Activated CD4-positive, alpha-beta memory T cell treated with anti-CD3 and anti-CD28 coated beads for 36 hours (primary cell): ENCODE results near the gene NTM. TPM values are rescaled to one million over a fixed set of nuclear protein-coding genes. Genes with fewer than 3 reads are reported as not detected.

Experiments
- CTCF ChIA-PET: fragments of 350-600 bp; sonication (Branson Sonifier 250); formaldehyde crosslinking; loops from one replicate; lab custom pipeline; 2021; ENCODE audit warnings: antibody characterized with exemption, inconsistent platforms; lab: Charles Lee
- POLR2A ChIA-PET: fragments of 350-600 bp; sonication (Branson Sonifier 250); formaldehyde crosslinking; loops from one replicate; lab custom pipeline; 2021; ENCODE audit warnings: antibody characterized with exemption; lab: Charles Lee
- DNase-seq: peaks from one replicate; pipeline ENCODE4 v3.0.0-alpha.2; 2020
- H3K27ac Mint-ChIP-seq: one replicate; pipeline ENCODE4 v1.8.0; 2021; ENCODE audit warnings: mixed read lengths
- H3K27me3 Mint-ChIP-seq: one replicate; pipeline ENCODE4 v1.8.0; 2021; ENCODE audit warnings: mixed read lengths
- H3K36me3 Mint-ChIP-seq: one replicate; pipeline ENCODE4 v1.8.0; 2021; ENCODE audit warnings: mixed read lengths
- H3K4me1 Mint-ChIP-seq: one replicate; pipeline ENCODE4 v1.8.0; 2021; ENCODE audit warnings: low read depth, mixed read lengths
- H3K4me3 Mint-ChIP-seq: one replicate; pipeline ENCODE4 v1.8.0; 2021; ENCODE audit warnings: mild to moderate bottlenecking, mixed read lengths
- H3K9me3 Mint-ChIP-seq: one replicate; pipeline ENCODE4 v1.8.0; 2021; ENCODE audit warnings: mixed read lengths
- intact Hi-C: fragments of 100-400 bp; cut with micrococcal nuclease; formaldehyde crosslinking; loops from one replicate; pipeline ENCODE4 v1.15.1; 2023
- total RNA-seq, 2 experiments: library from RNA; stranded (reverse); gene quantifications; one replicate each; pipeline ENCODE4 v1.2.3, GENCODE V29; 2021

Gene NTM
- total RNA-seq, 2 experiments from 2014 or later: not detected

GRCh38 chr11:131815590-131815989 lies 445.2 kb downstream of the NTM start:
- no peak overlapping the region for H3K27ac Mint-ChIP-seq
- no peaks in the 10 kb centered on the region for H3K36me3 Mint-ChIP-seq
- H3K9me3 Mint-ChIP-seq: no peaks in the 10 kb centered on the region
- intact Hi-C loops: no loop called here
- H3K27me3 Mint-ChIP-seq: no peaks in the 10 kb centered on the region
- CTCF ChIA-PET: no interaction called here
- no peak for DNase-seq
- no peaks in the 10 kb centered on the region for H3K4me1 Mint-ChIP-seq
- H3K4me3 Mint-ChIP-seq: no peak overlapping the region
- POLR2A ChIA-PET: no interaction called here

GRCh38 chr11:131816051-131816450 lies 445.6 kb downstream of the NTM start:
- Mint-ChIP-seq H3K27ac (no peak overlapping the region), H3K27me3 (no peaks in the 10 kb centered on the region), H3K9me3 (no peaks in the 10 kb centered on the region), H3K4me1 (no peaks in the 10 kb centered on the region), H3K4me3 (no peak overlapping the region), H3K36me3 (no peaks in the 10 kb centered on the region)
- CTCF ChIA-PET: no interaction called here
- intact Hi-C loops: no loop called here
- no peak for DNase-seq
- POLR2A ChIA-PET: no interaction called here

GRCh38 chr11:131817687-131818188 lies 447.3 kb downstream of the NTM start:
- H3K4me1 Mint-ChIP-seq: no peaks in the 10 kb centered on the region
- no peak overlapping the region for H3K27ac Mint-ChIP-seq
- no peak overlapping the region for H3K4me3 Mint-ChIP-seq
- no peaks in the 10 kb centered on the region for H3K9me3 Mint-ChIP-seq
- intact Hi-C loops: no loop called here
- ChIA-PET POLR2A (no interaction called here), CTCF (no interaction called here)
- H3K27me3 Mint-ChIP-seq: no peaks in the 10 kb centered on the region
- H3K36me3 Mint-ChIP-seq: no peaks in the 10 kb centered on the region
- DNase-seq: no peak

- POLR2A ChIA-PET: no interaction called here
- intact Hi-C loops: no loop called here
- CTCF ChIA-PET: no interaction called here
Observed at GRCh38 chr11:131819865-131820264, 449.4 kb downstream of the NTM start.

GRCh38 chr11:131822506-131822905 lies 452.1 kb downstream of the NTM start:
- no peak for DNase-seq
- H3K27me3 Mint-ChIP-seq: no peaks in the 10 kb centered on the region
- ChIA-PET CTCF (no interaction called here), POLR2A (no interaction called here)
- H3K4me1 Mint-ChIP-seq: no peaks in the 10 kb centered on the region
- no peak overlapping the region for H3K27ac Mint-ChIP-seq
- H3K9me3 Mint-ChIP-seq: no peaks in the 10 kb centered on the region
- H3K36me3 Mint-ChIP-seq: no peaks in the 10 kb centered on the region
- no peak overlapping the region for H3K4me3 Mint-ChIP-seq
- intact Hi-C loops: no loop called here

More at GRCh38 chr11:131819865-131820264, 449.4 kb downstream of the NTM start:
- H3K4me1 Mint-ChIP-seq: no peaks in the 10 kb centered on the region
- no peak for DNase-seq
- H3K36me3 Mint-ChIP-seq: no peaks in the 10 kb centered on the region
- no peaks in the 10 kb centered on the region for H3K27me3 Mint-ChIP-seq
- no peak overlapping the region for H3K4me3 Mint-ChIP-seq
- H3K27ac Mint-ChIP-seq: no peak overlapping the region
- no peaks in the 10 kb centered on the region for H3K9me3 Mint-ChIP-seq

- intact Hi-C loops: no loop called here
- no peaks in the 10 kb centered on the region for H3K36me3 Mint-ChIP-seq
- POLR2A ChIA-PET: no interaction called here
Observed at GRCh38 chr11:131823772-131824171, 453.4 kb downstream of the NTM start.

GRCh38 chr11:131824771-131825170 lies 454.4 kb downstream of the NTM start:
- no peaks in the 10 kb centered on the region for H3K27me3 Mint-ChIP-seq
- H3K27ac Mint-ChIP-seq: no peak overlapping the region
- no peaks in the 10 kb centered on the region for H3K9me3 Mint-ChIP-seq
- no peak for DNase-seq
- no peaks in the 10 kb centered on the region for H3K4me1 Mint-ChIP-seq
- CTCF ChIA-PET: no interaction called here
- no peaks in the 10 kb centered on the region for H3K36me3 Mint-ChIP-seq
- POLR2A ChIA-PET: no interaction called here
- intact Hi-C loops: no loop called here
- H3K4me3 Mint-ChIP-seq: no peak overlapping the region

More at GRCh38 chr11:131823772-131824171, 453.4 kb downstream of the NTM start:
- DNase-seq: no peak
- H3K4me1 Mint-ChIP-seq: no peaks in the 10 kb centered on the region
- H3K9me3 Mint-ChIP-seq: no peaks in the 10 kb centered on the region
- CTCF ChIA-PET: no interaction called here
- no peak overlapping the region for H3K27ac Mint-ChIP-seq
- H3K4me3 Mint-ChIP-seq: no peak overlapping the region
- no peaks in the 10 kb centered on the region for H3K27me3 Mint-ChIP-seq

GRCh38 chr11:131827430-131827829 lies 457.0 kb downstream of the NTM start:
- H3K4me1 Mint-ChIP-seq: no peaks in the 10 kb centered on the region
- H3K36me3 Mint-ChIP-seq: no peaks in the 10 kb centered on the region
- intact Hi-C loops: no loop called here
- CTCF ChIA-PET: no interaction called here
- H3K27me3 Mint-ChIP-seq: no peaks in the 10 kb centered on the region
- H3K27ac Mint-ChIP-seq: no peak overlapping the region
- H3K4me3 Mint-ChIP-seq: no peak overlapping the region
- H3K9me3 Mint-ChIP-seq: no peaks in the 10 kb centered on the region
- no peak for DNase-seq
- POLR2A ChIA-PET: no interaction called here

- Mint-ChIP-seq H3K27me3 (no peaks in the 10 kb centered on the region), H3K27ac (no peak overlapping the region), H3K4me1 (no peaks in the 10 kb centered on the region), H3K4me3 (no peak overlapping the region), H3K36me3 (no peaks in the 10 kb centered on the region), H3K9me3 (no peaks in the 10 kb centered on the region)
- DNase-seq: no peak
- intact Hi-C loops: no loop called here
- ChIA-PET POLR2A (no interaction called here), CTCF (interaction anchor here (0.8 kb wide), 1 partner anchor 1111 kb away, joined by 3 read pairs; no protein-coding TSS in a partner anchor)
Observed at GRCh38 chr11:131829725-131830124, 459.3 kb downstream of the NTM start.

GRCh38 chr11:131832079-131832478 lies 461.7 kb downstream of the NTM start:
- Mint-ChIP-seq H3K4me3 (no peak overlapping the region), H3K27me3 (no peaks in the 10 kb centered on the region), H3K9me3 (no peaks in the 10 kb centered on the region), H3K27ac (no peak overlapping the region), H3K36me3 (no peaks in the 10 kb centered on the region), H3K4me1 (no peaks in the 10 kb centered on the region)
- intact Hi-C loops: no loop called here
- ChIA-PET CTCF (no interaction called here), POLR2A (no interaction called here)
- DNase-seq: no peak

- intact Hi-C loops: no loop called here
- DNase-seq: no peak
- H3K27me3 Mint-ChIP-seq: no peaks in the 10 kb centered on the region
- H3K27ac Mint-ChIP-seq: no peak overlapping the region
- H3K36me3 Mint-ChIP-seq: no peaks in the 10 kb centered on the region
- H3K9me3 Mint-ChIP-seq: no peaks in the 10 kb centered on the region
- POLR2A ChIA-PET: no interaction called here
- CTCF ChIA-PET: no interaction called here
- no peak overlapping the region for H3K4me3 Mint-ChIP-seq
- no peaks in the 10 kb centered on the region for H3K4me1 Mint-ChIP-seq
Observed at GRCh38 chr11:131833366-131833765, 463.0 kb downstream of the NTM start.

- intact Hi-C loops: no loop called here
- H3K4me3 Mint-ChIP-seq: no peak overlapping the region
- no peaks in the 10 kb centered on the region for H3K36me3 Mint-ChIP-seq
- POLR2A ChIA-PET: no interaction called here
- H3K4me1 Mint-ChIP-seq: no peaks in the 10 kb centered on the region
- H3K9me3 Mint-ChIP-seq: no peaks in the 10 kb centered on the region
- no peak overlapping the region for H3K27ac Mint-ChIP-seq
- DNase-seq: no peak
- CTCF ChIA-PET: no interaction called here
- no peaks in the 10 kb centered on the region for H3K27me3 Mint-ChIP-seq
Observed at GRCh38 chr11:131837562-131837961, 467.1 kb downstream of the NTM start.

GRCh38 chr11:131838016-131838415 lies 467.6 kb downstream of the NTM start:
- Mint-ChIP-seq H3K4me1 (no peaks in the 10 kb centered on the region), H3K4me3 (no peak overlapping the region), H3K27me3 (no peaks in the 10 kb centered on the region), H3K27ac (no peak overlapping the region), H3K36me3 (no peaks in the 10 kb centered on the region), H3K9me3 (no peaks in the 10 kb centered on the region)
- intact Hi-C loops: no loop called here
- CTCF ChIA-PET: no interaction called here
- POLR2A ChIA-PET: no interaction called here
- DNase-seq: no peak
